Caco-2 (cell line): ENCODE data around the gene TPCN1. TPM values are rescaled to one million over a fixed set of nuclear protein-coding genes. Genes with fewer than 3 reads are reported as not detected.

Source experiments
- BruUV-seq: library from RNA; stranded (reverse); fragments of 400-500 nt; replicated peaks from 2 replicates; lab custom pipeline; 2021; lab: Mats Ljungman, UMichigan
- CTCF ChIA-PET: fragments of 300-600 bp; sonication (Branson Sonifier 250); formaldehyde crosslinking; loops from one replicate; lab custom pipeline; 2022; ENCODE audit warnings: antibody characterized with exemption; lab: Charles Lee
- POLR2A ChIA-PET: fragments of 300-600 bp; sonication (Branson Sonifier 250); formaldehyde crosslinking; loops from one replicate; lab custom pipeline; 2022; ENCODE audit warnings: antibody characterized with exemption; lab: Charles Lee
- DNase-seq, 2 experiments: peaks; one replicate each; pipeline versions ENCODE4 v3.0.0 to v3.0.0-alpha.2; 2020 to 2022
- H3K27me3 ChIP-seq: replicated peaks from 2 replicates; pipeline ENCODE4 v1.6.0; 2011; ENCODE audit warnings: low read length; ENCODE audit not compliant: control insufficient read depth, insufficient read depth
- H3K36me3 ChIP-seq: 2 replicates; pipeline ENCODE4 v1.5.1; 2011; ENCODE audit warnings: low read length; ENCODE audit not compliant: control insufficient read depth, insufficient read depth
- H3K4me1 ChIP-seq: fragments of 250-450 bp; sonication (Bioruptor Pico); 2 replicates; pipeline ENCODE4 v1.5.1; 2020; ENCODE audit warnings: mild to moderate bottlenecking
- H3K4me3 ChIP-seq: 2 replicates; pipeline ENCODE4 v1.5.1; 2011; ENCODE audit warnings: low read depth, mild to moderate bottlenecking, control low read depth, low read length
- H3K9me3 ChIP-seq: fragments of 250-450 bp; sonication (Bioruptor Pico); 2 replicates; pipeline ENCODE4 v1.5.1; 2020; ENCODE audit warnings: mild to moderate bottlenecking, moderate library complexity
- H3K27ac Mint-ChIP-seq: one replicate; pipeline ENCODE4 v1.8.0; 2022; ENCODE audit warnings: mixed read lengths; ENCODE audit not compliant: unreplicated experiment
- H3K27me3 Mint-ChIP-seq: one replicate; pipeline ENCODE4 v1.8.0; 2022; ENCODE audit warnings: mixed read lengths; ENCODE audit not compliant: insufficient read depth, unreplicated experiment
- H3K36me3 Mint-ChIP-seq: one replicate; pipeline ENCODE4 v1.8.0; 2022; ENCODE audit warnings: mild to moderate bottlenecking, mixed read lengths; ENCODE audit not compliant: insufficient read depth, unreplicated experiment
- H3K4me1 Mint-ChIP-seq: one replicate; pipeline ENCODE4 v1.8.0; 2022; ENCODE audit warnings: low read depth, mixed read lengths; ENCODE audit not compliant: unreplicated experiment
- H3K4me3 Mint-ChIP-seq: one replicate; pipeline ENCODE4 v1.8.0; 2022; ENCODE audit warnings: mild to moderate bottlenecking, moderate library complexity, mixed read lengths; ENCODE audit not compliant: unreplicated experiment
- H3K9me3 Mint-ChIP-seq: one replicate; pipeline ENCODE4 v1.8.0; 2022; ENCODE audit warnings: mixed read lengths; ENCODE audit not compliant: unreplicated experiment
- intact Hi-C: fragments of 100-400 bp; cut with micrococcal nuclease; formaldehyde crosslinking; loops from one replicate; pipeline ENCODE4 v1.10.0; 2022; ENCODE audit not compliant: unreplicated experiment
- total RNA-seq: library from RNA; stranded (reverse); gene quantifications from 2 replicates; pipeline ENCODE4 v1.2.3, GENCODE V29; 2022
- TF ChIP-seq, protein P1 (sequence below), 2 experiments: fragments of 200-600 bp in 1 of 2; IDR thresholded peaks; 1 replicate in 1 of 2; 2 replicates in 1 of 2; pipeline versions ENCODE4 v1.5.1 to v1.8.0; 2011 to 2022; ENCODE audit warnings: antibody characterized with exemption in 1 of 2, control low read depth in 1 of 2, inconsistent platforms in 1 of 2, low read depth in 1 of 2, low read length in 1 of 2, mild to moderate bottlenecking in 1 of 2, moderate library complexity in 1 of 2; ENCODE audit not compliant: insufficient read depth in 1 of 2, severe bottlenecking in 1 of 2, unreplicated experiment in 1 of 2

Gene TPCN1
- total RNA-seq, 1 experiment from 2014 or later, result 54.4 TPM

GRCh38 chr12:113315358-113315757 lies 94.1 kb downstream of the TPCN1 start:
- no TSS peak for BruUV-seq
- H3K4me3 Mint-ChIP-seq, result no peak overlapping the region
- TF ChIP-seq, protein P1, sequence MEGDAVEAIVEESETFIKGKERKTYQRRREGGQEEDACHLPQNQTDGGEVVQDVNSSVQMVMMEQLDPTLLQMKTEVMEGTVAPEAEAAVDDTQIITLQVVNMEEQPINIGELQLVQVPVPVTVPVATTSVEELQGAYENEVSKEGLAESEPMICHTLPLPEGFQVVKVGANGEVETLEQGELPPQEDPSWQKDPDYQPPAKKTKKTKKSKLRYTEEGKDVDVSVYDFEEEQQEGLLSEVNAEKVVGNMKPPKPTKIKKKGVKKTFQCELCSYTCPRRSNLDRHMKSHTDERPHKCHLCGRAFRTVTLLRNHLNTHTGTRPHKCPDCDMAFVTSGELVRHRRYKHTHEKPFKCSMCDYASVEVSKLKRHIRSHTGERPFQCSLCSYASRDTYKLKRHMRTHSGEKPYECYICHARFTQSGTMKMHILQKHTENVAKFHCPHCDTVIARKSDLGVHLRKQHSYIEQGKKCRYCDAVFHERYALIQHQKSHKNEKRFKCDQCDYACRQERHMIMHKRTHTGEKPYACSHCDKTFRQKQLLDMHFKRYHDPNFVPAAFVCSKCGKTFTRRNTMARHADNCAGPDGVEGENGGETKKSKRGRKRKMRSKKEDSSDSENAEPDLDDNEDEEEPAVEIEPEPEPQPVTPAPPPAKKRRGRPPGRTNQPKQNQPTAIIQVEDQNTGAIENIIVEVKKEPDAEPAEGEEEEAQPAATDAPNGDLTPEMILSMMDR (IDR thresholded peaks at IDR 0.05; ENCODE audit: insufficient read depth in 1 of 2, low read depth in 1 of 2, low read length in 1 of 2, severe bottlenecking in 1 of 2, unreplicated experiment in 1 of 2), result no peak
- no peak overlapping the region for H3K27ac Mint-ChIP-seq
- CTCF ChIA-PET, result no interaction called here
- POLR2A ChIA-PET, result no interaction called here
- intact Hi-C loops, result no loop called here
- Histone ChIP-seq H3K4me1 (no peaks in the 10 kb centered on the region), H3K9me3 (no peaks in the 10 kb centered on the region), H3K27me3 (no peaks in the 10 kb centered on the region), H3K4me3 (no peak overlapping the region), H3K36me3 (peaks cover 3% of the 10 kb centered on the region)
- no peak for DNase-seq
- no peaks in the 10 kb centered on the region for H3K4me1 Mint-ChIP-seq
- no peaks in the 10 kb centered on the region for H3K27me3 Mint-ChIP-seq
- H3K36me3 Mint-ChIP-seq, result no peaks in the 10 kb centered on the region
- no peaks in the 10 kb centered on the region for H3K9me3 Mint-ChIP-seq

- H3K4me3 ChIP-seq, result no peak overlapping the region
- H3K4me1 ChIP-seq, result no peaks in the 10 kb centered on the region
- CTCF ChIA-PET, result interaction anchor here (0.7 kb wide), 1 partner anchor 122 kb away, joined by 3 read pairs; no protein-coding TSS in a partner anchor
- H3K9me3 ChIP-seq, result no peaks in the 10 kb centered on the region
- BruUV-seq, result no TSS peak
- no peak for DNase-seq
- peaks cover 3% of the 10 kb centered on the region for H3K36me3 ChIP-seq
- Mint-ChIP-seq H3K36me3 (no peaks in the 10 kb centered on the region), H3K27me3 (no peaks in the 10 kb centered on the region), H3K4me1 (no peaks in the 10 kb centered on the region), H3K27ac (no peak overlapping the region), H3K9me3 (no peaks in the 10 kb centered on the region), H3K4me3 (no peak overlapping the region)
- POLR2A ChIA-PET, result no interaction called here
- intact Hi-C loops, result no loop called here
- TF ChIP-seq, protein P1 (IDR thresholded peaks at IDR 0.05; ENCODE audit: insufficient read depth in 1 of 2, low read depth in 1 of 2, low read length in 1 of 2, severe bottlenecking in 1 of 2, unreplicated experiment in 1 of 2), result no peak
- H3K27me3 ChIP-seq, result no peaks in the 10 kb centered on the region
Observed at GRCh38 chr12:113316155-113316554, 94.9 kb downstream of the TPCN1 start.

- ChIA-PET POLR2A (no interaction called here), CTCF (no interaction called here)
- Mint-ChIP-seq H3K27ac (no peak overlapping the region), H3K4me3 (no peak overlapping the region), H3K36me3 (no peaks in the 10 kb centered on the region), H3K9me3 (no peaks in the 10 kb centered on the region), H3K4me1 (no peaks in the 10 kb centered on the region), H3K27me3 (no peaks in the 10 kb centered on the region)
- TF ChIP-seq, protein P1 (IDR thresholded peaks at IDR 0.05; ENCODE audit: insufficient read depth in 1 of 2, low read depth in 1 of 2, low read length in 1 of 2, severe bottlenecking in 1 of 2, unreplicated experiment in 1 of 2), result no peak
- no peak for DNase-seq
- no TSS peak for BruUV-seq
- no peak overlapping the region for H3K4me3 ChIP-seq
- intact Hi-C loops, result no loop called here
- H3K9me3 ChIP-seq, result no peaks in the 10 kb centered on the region
- H3K36me3 ChIP-seq, result peaks cover 3% of the 10 kb centered on the region
- no peaks in the 10 kb centered on the region for H3K4me1 ChIP-seq
- no peaks in the 10 kb centered on the region for H3K27me3 ChIP-seq
Observed at GRCh38 chr12:113317122-113317521, 95.9 kb downstream of the TPCN1 start.
